Ishikawa (cell line): ENCODE measurements around the gene HS3ST3A1.

Experiments used
- EGR1 ChIP-seq: IDR thresholded peaks from 2 replicates; pipeline ENCODE4 v1.6.1; 2012
- FOXM1 ChIP-seq: IDR thresholded peaks from 2 replicates; pipeline ENCODE4 v1.6.1; 2012; ENCODE audit warnings: low read depth, borderline replicate concordance
- NFIC ChIP-seq: IDR thresholded peaks from 2 replicates; pipeline ENCODE4 v1.6.1; 2012
- RAD21 ChIP-seq: IDR thresholded peaks from 2 replicates; pipeline ENCODE4 v1.6.1; 2012; ENCODE audit warnings: low read depth
- TAF1 ChIP-seq: IDR thresholded peaks from 2 replicates; pipeline ENCODE4 v1.6.1; 2012; ENCODE audit warnings: low read depth, mild to moderate bottlenecking
- TEAD4 ChIP-seq: IDR thresholded peaks from 2 replicates; pipeline ENCODE4 v1.6.1; 2012
- YY1 ChIP-seq: IDR thresholded peaks from 2 replicates; pipeline ENCODE4 v1.6.1; 2012; ENCODE audit warnings: low read depth
- TF ChIP-seq, protein P1 (sequence below): IDR thresholded peaks from 2 replicates; pipeline ENCODE4 v1.6.1; 2012; ENCODE audit warnings: low read depth, mild to moderate bottlenecking
- TF ChIP-seq, protein P2 (sequence below): IDR thresholded peaks from 2 replicates; pipeline ENCODE4 v1.6.1; 2012

DNA sequence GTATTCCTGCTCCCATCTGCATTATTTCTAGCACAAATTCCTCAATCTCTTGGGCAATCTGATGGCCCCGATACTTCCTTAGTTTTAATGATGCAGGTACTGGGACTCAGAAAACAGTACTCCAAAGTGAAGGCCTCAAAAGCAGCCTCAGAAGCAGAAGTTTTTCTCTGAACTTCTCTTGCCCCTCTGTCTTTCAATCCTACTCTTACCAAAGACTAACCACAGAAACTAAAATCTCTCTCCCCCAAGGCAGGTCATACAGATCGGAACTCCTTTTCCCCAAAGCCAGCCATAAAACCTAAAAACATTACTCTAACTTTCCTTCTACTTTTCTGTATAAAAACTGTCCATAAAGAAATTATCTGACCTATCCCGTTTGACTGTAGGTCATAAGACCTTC lies 103.5 kb downstream of the HS3ST3A1 start:
- TF ChIP-seq, protein P1, sequence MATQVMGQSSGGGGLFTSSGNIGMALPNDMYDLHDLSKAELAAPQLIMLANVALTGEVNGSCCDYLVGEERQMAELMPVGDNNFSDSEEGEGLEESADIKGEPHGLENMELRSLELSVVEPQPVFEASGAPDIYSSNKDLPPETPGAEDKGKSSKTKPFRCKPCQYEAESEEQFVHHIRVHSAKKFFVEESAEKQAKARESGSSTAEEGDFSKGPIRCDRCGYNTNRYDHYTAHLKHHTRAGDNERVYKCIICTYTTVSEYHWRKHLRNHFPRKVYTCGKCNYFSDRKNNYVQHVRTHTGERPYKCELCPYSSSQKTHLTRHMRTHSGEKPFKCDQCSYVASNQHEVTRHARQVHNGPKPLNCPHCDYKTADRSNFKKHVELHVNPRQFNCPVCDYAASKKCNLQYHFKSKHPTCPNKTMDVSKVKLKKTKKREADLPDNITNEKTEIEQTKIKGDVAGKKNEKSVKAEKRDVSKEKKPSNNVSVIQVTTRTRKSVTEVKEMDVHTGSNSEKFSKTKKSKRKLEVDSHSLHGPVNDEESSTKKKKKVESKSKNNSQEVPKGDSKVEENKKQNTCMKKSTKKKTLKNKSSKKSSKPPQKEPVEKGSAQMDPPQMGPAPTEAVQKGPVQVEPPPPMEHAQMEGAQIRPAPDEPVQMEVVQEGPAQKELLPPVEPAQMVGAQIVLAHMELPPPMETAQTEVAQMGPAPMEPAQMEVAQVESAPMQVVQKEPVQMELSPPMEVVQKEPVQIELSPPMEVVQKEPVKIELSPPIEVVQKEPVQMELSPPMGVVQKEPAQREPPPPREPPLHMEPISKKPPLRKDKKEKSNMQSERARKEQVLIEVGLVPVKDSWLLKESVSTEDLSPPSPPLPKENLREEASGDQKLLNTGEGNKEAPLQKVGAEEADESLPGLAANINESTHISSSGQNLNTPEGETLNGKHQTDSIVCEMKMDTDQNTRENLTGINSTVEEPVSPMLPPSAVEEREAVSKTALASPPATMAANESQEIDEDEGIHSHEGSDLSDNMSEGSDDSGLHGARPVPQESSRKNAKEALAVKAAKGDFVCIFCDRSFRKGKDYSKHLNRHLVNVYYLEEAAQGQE: no peak
- TF ChIP-seq, protein P2, sequence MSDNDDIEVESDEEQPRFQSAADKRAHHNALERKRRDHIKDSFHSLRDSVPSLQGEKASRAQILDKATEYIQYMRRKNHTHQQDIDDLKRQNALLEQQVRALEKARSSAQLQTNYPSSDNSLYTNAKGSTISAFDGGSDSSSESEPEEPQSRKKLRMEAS: no peak
- no peak for TF ChIP-seq RAD21
- TF ChIP-seq TEAD4: no peak
- TF ChIP-seq YY1: no peak
- TF ChIP-seq EGR1: no peak
- no peak for TF ChIP-seq TAF1
- TF ChIP-seq FOXM1: no peak
- TF ChIP-seq NFIC: no peak
